NCI-H2081 treated with DMSO at 0.1 percent for 48 hours (cell line): ENCODE data around the gene ATG16L2.

Experiments
- DNase-seq: peaks from one replicate; lab custom pipeline; 2025; lab: John Stamatoyannopoulos, UW

ATG16L2 gene, protein sequence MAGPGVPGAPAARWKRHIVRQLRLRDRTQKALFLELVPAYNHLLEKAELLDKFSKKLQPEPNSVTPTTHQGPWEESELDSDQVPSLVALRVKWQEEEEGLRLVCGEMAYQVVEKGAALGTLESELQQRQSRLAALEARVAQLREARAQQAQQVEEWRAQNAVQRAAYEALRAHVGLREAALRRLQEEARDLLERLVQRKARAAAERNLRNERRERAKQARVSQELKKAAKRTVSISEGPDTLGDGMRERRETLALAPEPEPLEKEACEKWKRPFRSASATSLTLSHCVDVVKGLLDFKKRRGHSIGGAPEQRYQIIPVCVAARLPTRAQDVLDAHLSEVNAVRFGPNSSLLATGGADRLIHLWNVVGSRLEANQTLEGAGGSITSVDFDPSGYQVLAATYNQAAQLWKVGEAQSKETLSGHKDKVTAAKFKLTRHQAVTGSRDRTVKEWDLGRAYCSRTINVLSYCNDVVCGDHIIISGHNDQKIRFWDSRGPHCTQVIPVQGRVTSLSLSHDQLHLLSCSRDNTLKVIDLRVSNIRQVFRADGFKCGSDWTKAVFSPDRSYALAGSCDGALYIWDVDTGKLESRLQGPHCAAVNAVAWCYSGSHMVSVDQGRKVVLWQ

DNA sequence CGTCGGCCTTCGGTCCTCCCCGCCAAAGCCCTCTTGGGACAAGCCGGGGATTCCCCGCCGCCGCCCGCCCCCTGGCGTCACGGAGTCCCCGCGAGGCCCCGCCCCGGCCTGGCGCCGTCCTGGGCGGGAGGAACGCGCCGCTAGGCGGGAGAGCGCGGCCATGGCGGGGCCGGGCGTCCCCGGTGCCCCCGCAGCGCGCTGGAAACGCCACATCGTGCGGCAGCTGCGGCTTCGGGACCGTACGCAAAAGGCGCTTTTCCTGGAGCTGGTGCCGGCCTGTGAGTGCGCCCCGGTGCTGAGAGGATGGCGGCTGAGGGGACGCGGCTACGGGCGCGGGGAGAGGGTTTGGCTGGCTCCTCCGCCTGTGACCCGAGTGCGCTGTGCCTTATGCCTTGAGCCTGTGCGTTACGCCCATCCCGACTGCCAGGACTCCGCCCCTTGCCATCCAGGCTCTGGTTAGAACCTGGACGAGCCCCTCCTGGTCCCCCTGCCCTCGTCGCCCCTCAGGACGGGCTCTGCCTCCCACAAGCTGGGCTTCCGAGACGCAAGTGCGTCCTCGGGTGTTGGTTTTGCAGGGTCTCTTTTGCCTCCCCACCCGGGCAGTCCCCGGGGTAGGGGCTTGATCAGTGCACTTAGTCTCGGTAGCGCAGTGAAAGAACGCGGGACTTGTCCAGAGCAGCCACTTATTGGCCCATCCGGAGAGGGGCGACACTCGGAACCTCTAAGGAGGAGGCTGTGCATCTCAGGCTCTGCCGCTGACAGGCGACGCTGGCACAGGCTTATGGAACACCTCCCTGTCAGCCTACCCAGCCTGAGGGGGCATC, at the start of gene ATG16L2:
ATG16L2 (plus strand) TSS at position 126 of the 824 bp plus-strand sequence; CDS start at position 161, 35 bp downstream.
- DNase-seq, result no peak

DNA sequence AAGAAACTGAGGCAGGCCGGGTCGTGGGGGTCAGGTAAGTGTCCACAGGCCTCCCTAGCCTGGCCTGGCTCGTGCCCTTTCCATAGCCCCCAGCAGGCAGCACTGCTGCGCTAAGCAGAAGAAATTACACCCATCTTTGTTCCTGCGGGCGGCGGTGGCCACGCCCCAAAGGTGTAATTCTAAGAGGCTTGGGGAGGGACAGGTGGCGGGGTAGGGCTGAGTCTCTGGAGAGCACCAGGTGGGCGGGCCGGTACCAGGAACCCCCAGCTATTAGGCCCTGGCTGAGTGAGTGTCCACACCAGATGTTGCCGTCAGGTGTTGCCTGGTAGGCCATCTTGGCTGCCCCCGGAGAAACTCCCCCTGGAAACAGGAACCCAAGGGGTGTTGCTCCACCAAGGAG, 49.7 kb upstream of the ATG16L2 start:
- DNase-seq, result no peak

DNA sequence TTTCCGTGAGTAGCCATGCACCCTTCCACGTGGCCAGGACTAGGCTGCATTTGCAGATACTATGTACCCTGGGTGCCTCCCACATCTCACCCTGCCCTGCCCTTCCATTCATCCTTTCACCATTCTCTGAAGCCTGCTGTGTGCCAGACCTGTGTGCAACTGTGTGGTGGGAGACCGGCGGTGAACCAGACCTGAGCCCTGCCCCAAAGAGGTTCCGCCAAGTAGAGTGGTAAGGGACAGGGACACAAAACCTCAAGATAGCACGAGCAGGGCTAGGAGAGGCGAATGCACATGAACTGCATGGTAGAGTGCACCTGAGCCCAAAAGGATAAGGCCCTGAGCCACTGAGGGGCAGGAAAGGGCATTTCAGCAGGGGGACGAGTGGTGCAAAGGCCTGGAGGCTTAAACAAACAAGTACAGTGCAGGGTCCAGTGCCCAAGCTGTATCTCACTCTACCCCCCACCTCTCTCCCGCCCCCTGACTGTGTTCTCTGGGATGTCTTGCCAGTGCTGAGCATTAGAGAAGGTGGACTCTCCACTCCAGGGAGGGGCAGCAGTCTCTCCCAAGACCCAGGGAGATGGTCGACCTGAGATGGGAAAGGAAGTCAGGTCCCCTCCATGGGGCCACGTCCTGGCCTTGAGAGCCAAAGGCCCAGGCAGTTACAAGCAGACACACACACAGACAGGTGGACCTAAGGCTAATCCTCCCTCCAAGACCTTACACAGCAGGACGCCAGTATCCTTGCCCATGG, 47.9 kb upstream of the ATG16L2 start:
- DNase-seq, result no peak

DNA sequence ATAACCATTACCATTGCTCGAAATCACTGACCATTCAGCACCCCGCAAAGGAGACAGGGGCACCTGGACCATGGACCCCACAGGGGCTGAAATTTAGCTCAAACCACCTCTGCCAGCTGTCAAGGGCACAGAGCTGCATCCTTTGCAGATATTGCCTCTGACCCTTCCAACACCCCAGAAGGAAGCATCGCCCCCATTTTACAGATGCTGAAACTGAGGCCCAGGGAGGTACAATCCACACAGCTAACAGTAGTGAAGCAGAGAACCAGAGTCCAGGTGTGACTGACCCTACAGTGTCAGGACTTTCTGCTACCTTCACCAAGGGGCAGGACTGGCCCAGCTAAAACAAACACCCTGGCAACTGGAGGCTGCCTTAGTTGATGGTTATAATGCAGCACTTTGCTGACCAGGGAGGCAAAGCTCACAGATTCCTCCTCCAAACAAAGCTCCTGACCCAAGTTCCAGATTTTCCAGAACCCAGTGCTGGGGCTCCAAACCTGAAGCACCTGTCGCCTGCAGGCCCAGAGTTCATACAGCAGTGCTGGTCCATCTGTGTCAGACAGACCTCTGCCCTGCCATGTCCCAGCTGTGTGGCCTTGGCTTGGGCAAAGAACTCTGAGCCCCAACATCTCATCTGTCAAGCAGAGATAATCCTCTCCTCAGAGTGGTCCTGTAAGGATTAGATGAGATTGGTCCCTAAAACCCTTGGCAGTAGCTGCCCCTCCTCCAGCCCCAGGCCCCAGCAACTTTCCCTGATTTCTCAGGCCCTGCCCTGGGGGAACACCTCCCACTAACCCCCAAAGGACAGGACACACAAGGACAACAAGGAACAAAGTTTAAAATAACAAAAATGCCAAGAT, 46.8 kb upstream of the ATG16L2 start:
- DNase-seq, result no peak

DNA sequence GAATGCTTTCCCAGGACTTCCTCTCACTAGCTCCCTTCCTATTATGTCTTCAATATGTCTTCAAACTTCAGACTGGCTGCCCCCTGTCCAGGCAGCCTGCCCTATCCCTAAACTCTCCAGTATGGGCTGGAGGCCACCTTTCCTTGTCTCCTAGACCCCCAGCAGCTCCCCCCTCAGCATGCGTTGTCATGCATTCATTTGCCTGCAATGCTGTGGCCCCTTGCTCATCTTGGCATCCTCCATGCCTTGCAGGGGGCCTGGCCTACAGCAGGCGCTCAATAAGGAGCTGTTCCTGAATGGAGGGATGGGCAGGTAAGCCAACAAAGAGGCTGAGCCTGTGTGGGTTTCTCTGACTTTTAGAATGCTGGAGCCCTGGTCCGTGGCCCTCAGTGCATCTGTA, 45.6 kb upstream of the ATG16L2 start:
- DNase-seq, result no peak

DNA sequence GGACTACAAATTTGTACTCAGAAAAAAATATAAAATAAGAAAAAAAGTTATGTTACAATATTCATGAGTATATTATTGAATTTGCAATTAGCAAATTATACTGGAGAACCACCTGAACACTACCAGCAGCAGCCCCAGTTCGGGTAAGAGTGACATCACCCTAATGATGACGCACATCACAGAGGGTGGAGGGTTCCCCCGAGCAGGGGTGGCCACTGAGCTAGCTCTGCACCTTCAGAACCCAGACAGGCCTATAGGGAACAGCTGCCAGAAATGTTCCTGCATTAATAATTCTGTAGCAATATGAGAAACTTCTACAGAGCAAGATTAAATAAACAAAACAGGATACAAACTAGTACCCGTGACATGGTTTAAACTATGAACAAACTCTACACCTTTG, 44.5 kb upstream of the ATG16L2 start:
- DNase-seq, result no peak

DNA sequence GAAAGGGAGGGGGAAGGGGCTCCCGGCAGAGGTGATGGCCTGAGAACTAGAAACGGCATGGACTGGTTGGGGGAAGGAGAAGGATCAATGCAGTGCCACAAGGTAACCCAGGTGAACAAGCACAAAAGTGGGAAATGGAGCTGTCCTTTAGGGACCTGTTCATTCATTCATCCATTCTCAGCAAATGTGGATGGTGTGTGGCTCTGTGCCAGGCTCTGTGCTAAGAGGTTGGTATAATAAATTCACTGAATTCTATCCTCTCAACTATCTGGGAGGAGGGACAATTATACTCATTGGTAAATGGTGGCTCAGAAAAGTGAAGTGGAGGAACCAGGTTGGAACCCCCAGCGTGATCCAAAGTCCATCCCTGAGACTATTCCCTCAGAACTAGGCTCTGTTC, 43.4 kb upstream of the ATG16L2 start:
- DNase-seq, result no peak

DNA sequence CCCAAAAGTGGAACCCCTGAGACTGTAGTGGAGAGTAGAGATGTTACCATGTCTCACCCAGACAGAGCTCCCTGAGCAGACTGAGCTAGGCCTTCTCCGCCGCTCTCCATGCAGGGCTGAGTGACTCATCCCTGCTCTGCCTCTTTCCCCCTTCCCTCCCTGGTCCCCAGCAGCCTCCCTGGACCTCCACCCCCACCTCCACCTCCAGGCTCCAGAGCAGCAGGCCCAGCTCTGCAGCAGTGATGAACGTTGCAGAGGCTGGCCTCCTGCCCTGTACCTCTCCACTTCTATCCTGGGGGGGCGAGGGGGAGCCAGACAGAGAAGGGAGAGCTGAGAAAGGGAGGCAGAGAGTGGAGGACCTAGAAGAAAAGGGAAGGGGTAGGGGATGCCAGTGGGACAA, 42.7 kb upstream of the ATG16L2 start:
- no peak for DNase-seq

DNA sequence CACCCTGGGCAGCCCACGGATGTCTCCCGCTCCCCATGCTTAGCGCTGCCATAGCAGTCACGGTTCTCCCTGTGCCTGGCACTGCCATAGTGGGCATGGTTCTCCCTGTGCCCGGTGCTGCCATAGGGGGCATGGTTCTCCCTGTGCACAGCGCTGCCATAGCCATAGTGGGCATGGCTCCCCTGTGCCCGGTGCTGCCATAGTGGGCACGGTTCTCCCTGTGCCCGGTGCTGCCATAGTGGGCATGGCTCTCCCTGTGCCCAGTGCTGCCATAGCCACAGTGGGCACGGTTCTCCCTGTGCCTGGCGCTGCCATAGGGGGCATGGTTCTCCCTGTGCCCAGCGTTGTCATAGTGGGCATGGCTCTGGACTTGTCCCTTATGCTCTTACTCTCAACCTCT, 42.2 kb upstream of the ATG16L2 start:
- no peak for DNase-seq

DNA sequence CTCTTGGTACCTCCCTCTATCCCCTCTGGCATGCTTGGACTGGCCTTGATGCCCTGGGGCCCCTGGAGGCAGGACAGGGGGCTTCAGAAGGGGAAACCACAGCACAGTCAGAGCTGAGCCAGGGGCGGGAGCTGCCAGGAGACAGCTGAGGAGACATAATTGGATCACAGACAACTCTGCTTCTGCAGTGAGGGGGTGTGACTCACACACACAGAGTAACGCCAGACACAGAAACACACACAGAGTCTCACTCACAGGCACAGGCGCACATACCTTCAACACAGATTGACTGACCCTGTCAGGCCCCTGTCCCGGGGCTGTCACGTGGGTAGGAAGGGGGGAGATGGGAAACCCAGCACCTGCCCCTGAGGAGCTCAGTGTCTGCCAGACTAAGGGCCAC, 40.9 kb upstream of the ATG16L2 start:
- DNase-seq, result no peak

DNA sequence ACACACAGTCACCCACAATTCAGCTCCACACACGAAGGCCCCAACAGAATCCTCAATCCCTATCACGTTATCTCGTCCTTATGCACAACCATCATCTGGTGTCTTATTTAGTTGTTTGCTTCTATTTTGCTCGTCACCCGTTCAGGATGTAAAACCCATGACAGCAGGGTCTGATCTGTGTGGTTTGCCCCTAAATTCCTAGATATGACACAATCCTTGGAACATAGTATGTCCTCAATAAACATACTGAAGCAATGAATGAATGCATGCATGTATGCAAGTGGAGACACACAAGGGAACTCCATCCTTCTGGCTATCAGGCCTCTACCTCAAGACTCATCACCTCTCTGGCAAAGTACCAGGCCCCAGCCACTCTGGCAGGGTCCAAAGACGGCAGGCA, 40.5 kb upstream of the ATG16L2 start:
- no peak for DNase-seq

DNA sequence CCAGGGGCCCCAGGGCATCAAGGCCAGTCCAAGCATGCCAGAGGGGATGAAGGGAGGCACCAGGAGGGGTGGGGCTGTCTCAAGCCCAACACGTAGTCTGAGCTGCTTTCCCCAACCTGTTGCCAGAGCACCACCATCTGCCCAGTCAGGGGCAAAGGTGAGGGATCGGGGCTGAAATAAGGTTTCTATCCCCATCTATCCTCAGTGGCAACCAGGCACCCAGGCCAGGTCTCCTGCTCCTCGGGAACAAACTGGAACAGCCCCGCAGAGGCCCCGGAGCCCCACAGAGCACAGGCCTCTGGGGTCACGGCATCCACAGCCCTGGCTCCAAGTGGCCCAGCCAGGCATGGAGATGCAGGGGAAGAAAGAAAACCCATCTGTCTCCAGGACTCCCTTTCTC, 39.7 kb upstream of the ATG16L2 start:
- no peak for DNase-seq

DNA sequence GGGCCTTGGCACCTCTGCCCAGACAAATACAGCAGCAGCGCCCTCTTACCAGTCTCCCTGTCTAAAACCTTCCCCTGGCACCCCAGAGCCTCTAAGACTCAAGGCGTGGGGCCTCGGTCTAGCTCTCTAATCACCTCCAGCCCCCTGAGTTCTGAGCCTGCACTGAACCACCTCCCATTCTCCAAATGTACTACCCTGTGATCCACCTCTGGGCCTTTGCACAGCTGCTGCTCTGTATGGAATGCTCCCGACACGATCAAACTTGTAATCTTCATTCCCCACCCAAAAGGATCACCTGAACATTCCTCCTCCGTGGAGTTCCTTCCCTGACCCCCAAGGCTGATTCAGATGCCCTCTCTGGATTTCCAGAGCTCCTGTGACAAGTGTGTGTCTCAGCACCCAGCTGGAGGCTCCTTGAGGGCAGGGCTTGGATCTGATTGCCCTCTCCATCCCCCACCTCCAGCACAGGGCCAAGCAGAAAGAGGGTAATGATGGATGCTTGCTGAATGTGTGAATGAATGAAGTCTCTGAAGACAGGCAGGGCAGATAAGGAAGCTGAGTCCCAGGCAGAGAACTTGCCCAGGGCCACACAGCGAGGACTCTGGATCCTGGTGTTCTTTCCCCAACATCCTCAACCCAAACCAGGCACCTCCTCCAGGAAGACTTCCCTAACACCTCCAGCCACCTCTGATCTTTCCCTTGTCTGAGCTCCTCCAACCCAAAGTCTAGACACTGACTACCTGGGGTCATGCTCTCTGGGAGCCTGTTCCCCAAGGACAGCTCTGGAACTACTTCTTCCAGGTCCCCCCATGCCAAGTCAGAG, 38.7 kb upstream of the ATG16L2 start:
- no peak for DNase-seq

DNA sequence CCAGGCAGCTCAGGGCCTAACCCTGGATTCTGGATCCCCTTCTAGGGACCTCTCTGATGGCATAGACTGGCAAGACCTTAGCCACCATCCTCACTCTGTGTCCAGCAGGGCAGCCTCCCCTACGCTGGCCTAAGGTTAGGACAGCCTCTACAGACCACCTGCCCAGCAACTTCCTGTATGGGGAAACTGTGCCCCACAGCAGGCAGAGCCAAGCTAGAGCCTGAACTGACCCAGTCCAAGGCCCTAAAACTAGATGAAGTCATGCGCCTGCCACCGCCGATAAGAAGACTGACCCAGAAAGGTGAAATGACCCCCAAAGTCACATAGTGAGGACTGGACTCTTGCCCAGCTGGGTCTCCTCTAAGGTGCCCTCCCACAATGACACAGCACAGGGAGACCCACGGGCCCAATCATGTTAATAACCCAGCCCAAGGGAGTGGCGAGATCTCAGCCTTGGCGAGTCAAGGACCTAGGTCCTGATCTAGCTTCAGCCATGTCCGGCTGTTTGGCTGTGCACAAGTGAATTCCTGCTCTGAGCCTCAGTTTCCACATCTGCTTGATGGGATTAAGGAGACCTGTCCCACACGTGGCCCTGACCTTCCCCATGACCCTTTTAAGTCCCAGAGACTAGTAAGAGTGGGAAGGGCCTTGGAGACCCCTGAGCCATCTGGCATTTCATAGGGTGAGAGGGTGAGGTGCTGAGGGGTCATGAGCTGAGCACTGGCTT, 37.9 kb upstream of the ATG16L2 start:
- DNase-seq, result no peak

DNA sequence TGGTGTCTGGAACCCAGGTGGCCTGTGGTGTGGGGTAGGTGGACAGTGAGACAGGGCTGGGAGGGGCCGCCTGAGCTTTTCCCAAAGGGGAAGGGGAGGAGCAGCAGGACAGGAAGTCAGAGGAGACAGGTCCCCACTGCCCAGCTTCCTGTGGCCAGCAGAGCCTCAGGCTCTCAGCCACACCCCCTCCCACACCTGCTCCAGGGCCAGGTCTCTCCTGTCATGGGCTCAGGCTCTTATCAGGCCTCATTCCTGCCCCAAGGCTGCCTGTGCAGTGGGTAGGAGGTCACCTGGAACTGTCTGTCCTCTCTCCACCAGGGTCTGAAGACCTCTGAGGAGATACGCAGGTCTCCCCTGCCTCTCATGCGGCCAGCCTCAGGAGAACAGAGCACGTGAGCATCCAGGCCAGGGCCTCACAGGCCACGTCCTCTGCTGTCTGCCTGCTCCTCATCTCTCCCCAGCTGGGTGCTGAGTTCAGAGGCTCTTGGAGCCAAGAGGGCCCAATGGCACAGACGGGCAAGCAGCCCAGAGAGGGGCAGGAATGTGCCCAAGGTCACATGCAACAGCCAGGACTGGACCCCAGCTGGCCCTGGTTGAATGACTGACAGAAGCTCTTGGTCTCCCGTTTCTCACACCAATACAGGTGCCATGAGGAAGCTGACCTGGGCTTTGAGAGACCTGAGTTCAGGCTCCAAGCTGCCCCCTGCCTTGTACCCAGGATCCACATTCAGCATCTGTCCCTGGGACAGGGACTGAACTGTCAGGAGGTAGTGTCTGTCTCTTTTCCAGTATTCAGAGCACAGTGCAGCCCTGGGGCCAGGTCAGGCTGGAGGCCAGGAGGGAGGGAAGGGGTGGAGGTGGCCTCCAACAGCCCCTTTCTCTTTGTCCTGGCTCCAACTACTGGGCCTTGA, 37.1 kb upstream of the ATG16L2 start:
- no peak for DNase-seq

DNA sequence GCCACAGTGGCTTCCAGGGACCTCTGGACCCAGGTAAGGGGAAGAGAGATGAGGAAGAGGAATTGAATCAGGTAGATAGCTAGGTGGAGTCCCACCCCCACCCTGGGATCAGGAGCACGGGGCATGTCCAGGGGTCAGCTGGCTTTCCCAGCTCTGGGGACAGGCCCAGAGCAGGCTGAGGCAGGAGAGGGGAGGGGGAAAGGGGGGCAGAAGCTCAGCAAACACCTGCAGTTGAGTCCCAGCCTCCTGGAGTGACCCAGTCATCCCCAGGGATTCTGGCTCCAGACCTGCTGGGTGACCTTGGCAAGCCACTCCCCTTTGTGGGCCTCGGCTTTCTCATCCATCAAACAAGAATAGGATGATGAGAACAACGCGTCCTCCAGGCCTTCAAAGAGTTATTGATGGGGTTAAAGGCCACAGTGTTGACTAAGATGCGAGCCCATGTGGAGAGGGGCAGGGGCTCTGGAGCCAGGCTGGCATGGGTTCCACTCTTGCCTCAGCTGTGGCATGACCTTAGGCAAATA, 36.4 kb upstream of the ATG16L2 start:
- DNase-seq, result no peak

DNA sequence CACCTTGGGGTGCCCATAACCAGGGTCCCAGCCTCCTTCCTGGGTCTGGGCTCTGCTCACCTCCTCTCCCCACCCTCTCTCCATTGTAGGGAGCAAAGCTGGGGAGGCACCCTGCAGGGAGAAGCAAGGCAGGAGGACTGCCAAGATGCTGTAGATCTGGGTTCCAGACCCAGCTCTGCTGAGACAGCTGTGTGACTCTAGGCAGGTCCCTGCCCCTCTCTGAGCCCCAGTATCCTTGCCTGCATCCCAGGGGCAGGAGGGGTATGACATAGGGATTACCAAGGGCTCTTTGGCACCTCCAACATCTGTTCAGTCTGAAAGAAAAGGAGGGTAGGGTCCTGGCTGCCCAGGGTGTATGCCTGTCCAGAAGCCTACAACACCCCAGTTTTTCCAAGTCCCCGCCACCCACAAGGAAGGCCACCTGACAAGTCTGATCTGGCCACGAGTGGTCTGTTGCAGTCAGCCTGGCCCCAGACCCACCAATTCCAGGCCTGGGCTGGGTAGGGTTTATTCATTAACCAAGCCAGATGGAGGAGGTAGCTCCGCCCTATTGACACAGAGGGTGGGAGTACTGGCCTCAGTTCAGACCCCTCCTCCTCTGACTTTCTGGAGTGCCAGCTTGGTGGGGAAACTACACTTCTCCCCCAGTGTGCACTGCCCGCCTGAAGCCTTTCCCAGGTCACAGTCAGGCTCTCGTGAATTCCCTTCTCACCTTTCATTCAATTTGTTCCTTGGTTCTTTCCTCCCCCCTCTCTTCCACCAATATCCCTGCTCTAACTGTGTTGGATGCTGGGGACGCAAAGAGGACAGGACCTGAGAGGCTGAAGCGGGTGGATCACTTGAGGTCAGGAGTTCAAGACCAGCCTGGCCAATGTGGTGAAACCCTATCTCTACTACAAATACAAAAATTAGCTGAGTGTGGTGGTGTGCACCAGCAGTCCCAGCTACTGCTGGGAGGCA, 35.4 kb upstream of the ATG16L2 start:
- no peak for DNase-seq
